ENCODE measurements around the gene PRKCZ.
"Not testable (repeated sequence)": the region's sequence is repeated elsewhere in the genome, so short reads cannot be mapped to it uniquely, and the experiment has no call there.

PRKCZ gene

DNA sequence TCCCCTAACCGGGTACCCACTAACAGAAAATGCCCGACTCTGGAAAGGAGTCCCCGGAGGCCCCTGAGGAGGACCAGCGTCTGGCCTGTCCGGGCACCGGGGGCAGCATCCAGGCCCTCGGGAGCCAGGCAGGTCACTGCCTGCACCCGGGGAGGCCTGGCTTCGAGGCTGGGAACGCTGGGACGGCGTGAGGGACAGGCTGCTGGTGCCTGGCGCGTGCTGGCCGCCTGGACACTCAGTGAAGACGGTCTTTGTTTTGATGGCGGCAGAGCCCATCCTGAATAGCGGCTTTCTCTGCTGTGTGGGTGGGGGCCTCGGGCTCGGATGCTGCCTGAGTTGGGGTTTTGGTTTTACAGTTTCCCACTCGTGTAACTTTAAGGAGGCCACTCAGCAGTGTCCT lies 37.6 kb downstream of the PRKCZ start:
- DNase-seq (ENCODE audit: low read depth in 2 of 2) = no peak

- DNase-seq (ENCODE audit: low read depth in 2 of 2) = peak in 1 of 2 experiments; percentile 6
Measured at GRCh38 chr1:2088458-2088857, 38.2 kb downstream of the PRKCZ start.

GRCh38 chr1:2089051-2089450 lies 38.8 kb downstream of the PRKCZ start:
- no peak for DNase-seq (ENCODE audit: low read depth in 2 of 2)

GRCh38 chr1:2090216-2090890 lies 40.1 kb downstream of the PRKCZ start:
- DNase-seq (ENCODE audit: low read depth in 2 of 2) = no peak

- no peak for DNase-seq (ENCODE audit: low read depth in 2 of 2)
Measured at GRCh38 chr1:2091611-2092604, 41.7 kb downstream of the PRKCZ start.

GRCh38 chr1:2093055-2093454 lies 42.8 kb downstream of the PRKCZ start:
- no peak for DNase-seq (ENCODE audit: low read depth in 2 of 2)

GRCh38 chr1:2093636-2094035 lies 43.4 kb downstream of the PRKCZ start:
- DNase-seq (ENCODE audit: low read depth in 2 of 2) = no peak

- not testable (repeated sequence) for DNase-seq (ENCODE audit: low read depth in 2 of 2)
Measured at GRCh38 chr1:2094269-2095158, 44.3 kb downstream of the PRKCZ start.

GRCh38 chr1:2095394-2095793 lies 45.2 kb downstream of the PRKCZ start:
- no peak for DNase-seq (ENCODE audit: low read depth in 2 of 2)

DNA sequence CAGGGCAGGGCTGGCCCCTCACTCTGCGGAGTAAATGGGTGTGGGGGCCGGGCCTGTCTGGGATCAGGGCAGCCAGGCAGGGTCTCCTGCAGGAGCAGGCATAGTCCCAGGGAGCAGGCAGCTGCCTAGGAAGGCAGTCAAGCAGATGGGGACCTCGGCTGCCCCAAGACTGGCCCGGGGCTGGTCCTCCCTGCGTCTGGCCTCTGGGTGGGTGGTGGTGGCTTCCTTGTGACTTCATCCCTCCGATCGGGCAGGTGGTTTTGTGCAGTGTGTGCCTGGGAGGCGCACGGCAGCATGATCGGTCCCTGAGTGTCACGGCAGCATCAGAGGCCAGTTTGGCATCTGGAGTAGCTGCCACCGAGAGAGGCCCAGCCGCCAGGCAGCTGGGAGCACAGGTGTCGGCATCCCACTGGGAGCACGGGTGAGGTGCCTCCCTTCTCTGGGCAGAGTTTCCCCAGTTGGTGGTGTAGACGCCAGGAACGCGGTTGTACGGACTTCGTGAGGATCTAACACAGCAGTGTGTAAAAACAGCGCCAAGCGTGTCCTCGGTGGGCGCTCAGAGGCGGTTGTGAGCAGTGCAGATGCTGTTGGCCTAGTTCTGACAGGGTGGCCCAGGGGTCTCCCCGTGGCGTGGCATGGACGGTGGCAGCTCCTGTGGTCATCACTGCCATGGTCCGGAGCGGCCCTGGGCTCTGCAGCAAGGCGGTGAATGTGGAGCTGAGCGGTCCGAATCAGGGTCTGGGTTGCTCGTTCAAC lies 45.9 kb downstream of the PRKCZ start:
- DNase-seq (ENCODE audit: low read depth in 2 of 2) = no peak

GRCh38 chr1:2097386-2098300 lies 47.4 kb downstream of the PRKCZ start:
- no peak for DNase-seq (ENCODE audit: low read depth in 2 of 2)

DNA sequence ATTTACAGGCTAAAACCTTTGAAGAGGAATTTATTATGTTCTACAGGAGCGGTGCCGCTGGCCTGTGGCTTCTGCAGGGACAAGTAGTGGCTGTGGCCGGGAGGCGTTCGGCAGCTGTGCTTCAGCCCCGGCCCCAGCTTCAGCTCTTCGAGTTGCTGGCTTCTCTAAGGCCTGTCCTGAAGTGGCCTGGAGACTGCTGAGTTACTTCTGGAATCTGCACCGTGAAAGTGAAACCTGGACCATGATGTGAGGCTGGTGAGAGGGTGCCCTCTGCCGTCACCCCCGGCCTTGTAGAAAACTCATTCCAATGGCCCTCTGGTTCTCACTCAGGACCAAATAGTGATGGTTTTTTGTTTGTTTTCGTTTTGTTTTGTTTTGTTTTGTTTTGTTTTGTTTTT lies 48.1 kb downstream of the PRKCZ start:
- DNase-seq (ENCODE audit: low read depth in 2 of 2) = no peak

DNA sequence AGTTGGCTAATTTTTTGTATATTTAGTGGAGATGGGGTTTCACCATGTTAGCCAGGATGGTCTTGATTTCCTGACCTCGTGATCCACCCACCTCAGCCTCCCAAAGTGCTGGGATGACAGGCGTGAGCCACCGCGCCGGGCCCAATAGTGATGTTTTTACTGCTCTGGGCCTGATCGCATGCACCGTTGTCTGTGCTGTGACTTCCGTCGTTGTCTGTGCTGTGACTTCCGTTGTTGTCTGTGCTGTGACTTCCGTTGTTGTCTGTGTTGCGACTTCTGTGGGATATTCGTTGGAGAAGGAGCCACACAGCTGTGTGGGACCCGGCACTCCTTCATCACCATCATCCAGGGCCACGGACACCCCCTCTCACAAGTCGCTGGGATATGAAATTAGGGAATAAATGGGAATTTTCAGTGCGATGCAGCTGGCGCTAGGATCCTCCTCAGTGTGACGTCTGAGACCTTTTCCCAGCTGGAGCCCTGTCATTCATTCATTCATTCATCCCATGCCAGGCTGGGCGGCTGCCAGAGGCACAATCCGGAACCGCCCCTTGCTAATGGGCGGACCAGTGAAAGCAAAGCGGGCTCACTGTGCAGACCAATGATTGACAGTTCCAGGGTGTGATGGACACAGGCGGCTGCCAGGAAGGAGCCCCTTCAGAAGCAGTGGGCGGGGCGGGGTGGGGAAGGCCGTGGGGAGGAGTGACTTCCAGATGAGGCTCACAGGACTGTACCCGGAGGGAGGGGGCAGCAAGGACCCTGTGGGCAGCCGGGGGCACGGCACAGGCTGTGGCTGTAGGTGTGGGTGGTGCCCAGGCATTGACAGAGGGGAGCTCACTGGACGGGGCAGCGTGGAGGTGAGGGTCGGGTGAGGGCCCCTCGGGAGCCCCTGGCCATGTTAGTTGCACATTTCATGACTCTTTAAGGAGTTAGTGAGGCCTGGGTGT lies 48.9 kb downstream of the PRKCZ start:
- DNase-seq (ENCODE audit: low read depth in 2 of 2) = no peak

GRCh38 chr1:2099886-2100779 lies 49.9 kb downstream of the PRKCZ start:
- DNase-seq (ENCODE audit: low read depth in 2 of 2) = no peak

DNA sequence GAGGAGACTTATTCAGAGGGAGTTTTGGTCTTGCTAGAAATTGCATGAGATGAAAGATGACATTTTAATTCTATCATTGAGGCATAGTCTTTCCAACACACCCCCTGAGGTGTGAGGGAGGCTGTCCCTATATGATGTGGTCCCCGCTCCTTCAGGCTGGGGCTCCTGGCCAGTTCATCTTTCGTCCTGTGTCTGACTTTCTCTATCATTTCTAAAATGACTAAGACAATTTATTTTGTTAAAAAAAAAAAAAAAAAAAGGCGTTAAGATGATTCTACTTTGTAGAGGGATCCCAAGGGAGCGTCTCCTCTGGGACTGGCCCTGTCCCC lies 50.5 kb downstream of the PRKCZ start:
- no peak for DNase-seq (ENCODE audit: low read depth in 2 of 2)

GRCh38 chr1:2101531-2101930 lies 51.3 kb downstream of the PRKCZ start:
- DNase-seq (ENCODE audit: low read depth in 2 of 2) = no peak

GRCh38 chr1:2101946-2102345 lies 51.7 kb downstream of the PRKCZ start:
- DNase-seq (ENCODE audit: low read depth in 2 of 2) = no peak

- DNase-seq (ENCODE audit: low read depth in 2 of 2) = no peak
Measured at GRCh38 chr1:2102753-2103152, 52.5 kb downstream of the PRKCZ start.
